GM18951 (cell line): ENCODE results near the gene EOMES.

ENCODE experiments used
- POLR2A ChIP-seq: IDR thresholded peaks from 4 replicates; pipeline ENCODE4 v1.6.1; 2011; ENCODE audit warnings: mild to moderate bottlenecking; ENCODE audit not compliant: insufficient read length, insufficient read depth; ENCODE audit errors: extremely low read depth
- in situ Hi-C: fragments of 300-500 bp; cut with MboI; formaldehyde crosslinking; loops from one replicate; pipeline ENCODE4 v1.12.0; 2022; ENCODE audit warnings: low sequenced_read_pairs, mixed read lengths, inconsistent platforms; ENCODE audit not compliant: unreplicated experiment

Gene EOMES

DNA sequence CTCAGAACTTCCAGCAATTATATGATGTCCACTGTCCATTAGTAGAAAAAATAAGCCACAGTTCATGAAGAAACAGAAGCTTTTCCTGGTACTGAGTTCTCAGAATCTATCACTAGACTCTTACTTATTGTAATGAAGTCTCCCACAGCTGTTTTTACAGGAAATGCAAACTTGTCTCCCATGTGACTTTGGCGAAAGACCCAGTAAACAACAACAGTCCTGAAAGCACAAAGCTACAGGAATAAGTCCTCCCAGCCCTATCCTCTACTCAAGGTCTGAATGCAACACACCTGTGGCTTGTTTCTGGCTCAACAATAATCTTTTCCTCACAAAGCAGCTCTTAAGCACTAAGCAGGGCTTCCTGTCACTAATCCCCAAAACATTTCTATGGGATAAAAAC lies 55.9 kb downstream of the EOMES start:
- in situ Hi-C loops, result no loop called here
- no peak for TF ChIP-seq POLR2A
